GM12878 (cell line): Measurements from ENCODE around the gene BRAT1. TPM values are rescaled to one million over a fixed set of nuclear protein-coding genes. Genes with fewer than 3 reads are reported as not detected.

Source experiments
- ATAC-seq: fragments of 200-7000 bp; cut with Tn5 transposase; 3 replicates; pipeline ENCODE4 v1.9.1; 2020; ENCODE audit warnings: mild to moderate bottlenecking, moderate library complexity
- BruUV-seq: library from RNA; stranded (reverse); fragments of 400-500 nt; replicated peaks from 2 replicates; lab custom pipeline; 2021; lab: Mats Ljungman, UMichigan
- CTCF ChIA-PET: fragments of 300-600 bp; sonication (Branson Sonifier 250); formaldehyde crosslinking; extraction: SDS; loops from one replicate; lab custom pipeline; 2021; ENCODE audit warnings: inconsistent platforms; lab: Yijun Ruan, JAX
- POLR2A ChIA-PET: fragments of 350-600 bp; formaldehyde crosslinking; extraction: SDS; loops from one replicate; lab custom pipeline; 2021; ENCODE audit warnings: inconsistent platforms; lab: Charles Lee
- RAD21 ChIA-PET: fragments of 300-600 bp; sonication (Branson Sonifier 250); formaldehyde crosslinking; loops from one replicate; lab custom pipeline; 2023; ENCODE audit warnings: antibody characterized with exemption; ENCODE audit not compliant: unreplicated experiment; lab: Charles Lee
- SMC1A ChIA-PET: fragments of 300-600 bp; sonication (Branson Sonifier 250); formaldehyde crosslinking; loops from one replicate; lab custom pipeline; 2023; ENCODE audit not compliant: unreplicated experiment, uncharacterized antibody; lab: Charles Lee
- DNase-seq: peaks from one replicate; pipeline ENCODE4 v3.0.0-alpha.2; 2011; ENCODE audit warnings: low read depth, low spot score
- FAIRE-seq: peaks from 3 replicates; lab custom pipeline; 2011; peaks lifted over from hg19 to GRCh38; lab: Jason Lieb, UNC
- H2AFZ ChIP-seq: 2 replicates; pipeline ENCODE4 v1.6.0; 2011; ENCODE audit warnings: low read depth, low read length, control low read depth; ENCODE audit not compliant: control insufficient read depth
- H3K27ac ChIP-seq: 2 replicates; pipeline ENCODE4 v1.5.1; 2011; ENCODE audit warnings: control low read depth; ENCODE audit not compliant: control insufficient read depth, insufficient read depth
- H3K27me3 ChIP-seq, 2 experiments: replicated peaks in 1 of 2; 2 replicates each; pipeline versions ENCODE4 v1.6.0 to v1.6.1; 2011; ENCODE audit warnings: low read length in 1 of 2; ENCODE audit not compliant: control insufficient read depth in 2 of 2, insufficient read depth in 2 of 2
- H3K36me3 ChIP-seq, 2 experiments: 2 replicates each; pipeline ENCODE4 v1.5.1; 2011; ENCODE audit warnings: low read length in 1 of 2; ENCODE audit not compliant: control insufficient read depth in 2 of 2, insufficient read depth in 2 of 2
- H3K4me1 ChIP-seq: 2 replicates; pipeline ENCODE4 v1.6.1; 2011; ENCODE audit warnings: mild to moderate bottlenecking, low read length, moderate library complexity, mixed read lengths; ENCODE audit not compliant: control insufficient read depth, insufficient read depth
- H3K4me2 ChIP-seq: 2 replicates; pipeline ENCODE4 v1.6.0; 2011; ENCODE audit warnings: control low read depth; ENCODE audit not compliant: control insufficient read depth, insufficient read depth
- H3K4me3 ChIP-seq: fragments of 200-600 bp; sonication (generic); 2 replicates; pipeline ENCODE4 v1.5.1; 2016
- H3K79me2 ChIP-seq: 2 replicates; pipeline ENCODE4 v1.6.0; 2011; ENCODE audit warnings: low read length; ENCODE audit not compliant: control insufficient read depth, insufficient read depth
- H3K9ac ChIP-seq: 2 replicates; pipeline ENCODE4 v1.8.0; 2011; ENCODE audit warnings: low read length, control low read depth, mixed read lengths; ENCODE audit not compliant: control insufficient read depth, insufficient read depth
- H3K9me3 ChIP-seq: replicated peaks from 3 replicates; pipeline ENCODE4 v1.5.1; 2011; ENCODE audit warnings: mild to moderate bottlenecking, low read length; ENCODE audit not compliant: control insufficient read depth, insufficient read depth
- H4K20me1 ChIP-seq: 2 replicates; pipeline ENCODE4 v1.6.0; 2011; ENCODE audit not compliant: control insufficient read depth, insufficient read depth
- BACH1 ChIP-seq: fragments of 450-650 bp; IDR thresholded peaks from 2 replicates; pipeline ENCODE4 v1.6.1; 2017; ENCODE audit warnings: mild to moderate bottlenecking, borderline replicate concordance
- CEBPZ ChIP-seq: fragments of 150-350 bp; IDR thresholded peaks from 2 replicates; pipeline ENCODE4 v1.6.1; 2016; ENCODE audit warnings: low read depth, low read length
- DPF2 ChIP-seq: fragments of 450-650 bp; IDR thresholded peaks from 2 replicates; pipeline ENCODE4 v1.6.1; 2017; ENCODE audit warnings: mild to moderate bottlenecking
- EED ChIP-seq: sonication (generic); IDR thresholded peaks from 2 replicates; pipeline ENCODE4 v1.6.1; 2016; ENCODE audit warnings: antibody characterized with exemption, low read depth
- FOS ChIP-seq: IDR thresholded peaks from 3 replicates; pipeline ENCODE4 v1.6.1; 2011; ENCODE audit warnings: borderline replicate concordance; ENCODE audit not compliant: insufficient read length; ENCODE audit errors: extremely low read depth
- MEF2B ChIP-seq: fragments of 450-650 bp; IDR thresholded peaks from 2 replicates; pipeline ENCODE4 v1.6.1; 2018; ENCODE audit warnings: mild to moderate bottlenecking, moderate library complexity; ENCODE audit not compliant: partially characterized antibody, poor library complexity, severe bottlenecking
- NFYA ChIP-seq: IDR thresholded peaks from 2 replicates; pipeline ENCODE4 v1.6.1; 2011; ENCODE audit warnings: low read depth, mild to moderate bottlenecking, low read length, improper control_type of control experiment, borderline replicate concordance
- SMC3 ChIP-seq: IDR thresholded peaks from 2 replicates; pipeline ENCODE4 v1.6.1; 2011; ENCODE audit warnings: low read length, improper control_type of control experiment, borderline replicate concordance
- STAT3 ChIP-seq: IDR thresholded peaks from 2 replicates; pipeline ENCODE4 v1.6.1; 2011; ENCODE audit warnings: low read depth, low read length, improper control_type of control experiment
- WGBS: methylation state at CpG from one replicate; pipeline ENCODE4 v1.1.6; 2016; ENCODE audit warnings: low lambda C conversion rate; ENCODE audit not compliant: insufficient replicate concordance, insufficient coverage; ENCODE audit errors: missing lambda C conversion rate; 5-methylcytosine and 5-hydroxymethylcytosine counted together
- in situ Hi-C: fragments of 300-500 bp; cut with MboI; formaldehyde crosslinking; loops from 9 replicates; pipeline ENCODE4 v1.14.3; 2018; ENCODE audit warnings: mixed read lengths
- intact Hi-C: fragments of 100-400 bp; cut with micrococcal nuclease; formaldehyde crosslinking; loops from one replicate; pipeline ENCODE4 v1.14.2; 2022; ENCODE audit not compliant: unreplicated experiment
- polyA plus RNA-seq, 11 experiments: library from polyadenylated mRNA; depleted of rRNA in 4 of 11; unstranded in 6 of 11; stranded (reverse) in 5 of 11; fragments of >200 nt; fragmentation: Nextera tagmentation in 4 of 11; fragmentation: Illumina TruSeq in 1 of 11; extraction: Ambion mirVana in 4 of 11; extraction: Trizol in 1 of 11; gene quantifications; 1 replicate in 1 of 11; 2 replicates in 10 of 11; pipeline versions ENCODE4 v1.2.1 to v1.2.3, GENCODE V29; 2011 to 2016; ENCODE audit warnings: inconsistent platforms in 2 of 11, missing spikeins in 2 of 11, low read depth in 1 of 11
- total RNA-seq, 4 experiments: library from RNA; depleted of rRNA in 3 of 4; stranded (reverse); fragments of >200 nt in 3 of 4; fragmentation: Illumina TruSeq in 1 of 4; extraction: Trizol in 1 of 4; gene quantifications; 2 replicates each; pipeline versions ENCODE4 v1.2.1 to v1.2.3, GENCODE V29; 2013 to 2021
- TF ChIP-seq, protein P1 (sequence below): fragments of 450-650 bp; IDR thresholded peaks from 2 replicates; pipeline ENCODE4 v1.6.1; 2016; ENCODE audit warnings: mild to moderate bottlenecking, moderate library complexity, borderline replicate concordance
- TF ChIP-seq, protein P2 (sequence below): fragments of 150-350 bp; IDR thresholded peaks from 2 replicates; pipeline ENCODE4 v1.6.1; 2014; ENCODE audit warnings: mild to moderate bottlenecking, low read depth, low read length

Gene BRAT1
- total and polyA plus RNA-seq, 10 of the 15 experiments (the other 5 are each of a cell fraction or from before 2014, with no cell fraction given), result 0.13 to 53.3 (median 16.0) TPM

DNA sequence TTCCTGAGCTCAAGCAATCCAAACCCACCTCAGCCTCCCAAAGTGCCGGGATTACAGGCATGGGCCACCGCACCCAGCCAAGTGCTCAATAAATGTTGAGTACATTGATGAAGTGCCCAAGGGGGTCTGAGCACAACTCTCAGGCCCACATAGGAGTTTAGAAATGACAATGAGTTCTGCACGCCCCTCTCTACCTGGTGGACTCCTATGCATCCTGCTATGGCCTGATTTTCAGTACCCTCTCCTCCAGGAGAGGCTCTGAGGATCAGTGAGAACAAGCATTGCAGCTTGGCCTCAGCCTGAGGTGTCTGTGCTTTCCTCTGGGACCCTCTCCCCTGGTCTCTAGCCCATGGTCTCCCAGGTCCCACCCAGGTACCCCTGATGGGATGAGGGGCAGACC is 58.3 kb downstream of the BRAT1 start:
- Histone ChIP-seq H3K9ac (no peak overlapping the region), H3K4me2 (no peak overlapping the region), H4K20me1 (no peaks in the 10 kb centered on the region), H3K4me3 (no peak overlapping the region), H3K4me1 (no peaks in the 10 kb centered on the region), H3K9me3 (no peaks in the 10 kb centered on the region), H3K36me3 (no peaks in the 10 kb centered on the region), H3K27me3 (peaks cover 0 to 1% of the 10 kb centered on the region in 2 experiments; a peak in 1 of 4 replicates), H3K79me2 (no peaks in the 10 kb centered on the region), H2AFZ (no peak overlapping the region), H3K27ac (no peak overlapping the region)
- ATAC-seq, result no peak
- ChIA-PET RAD21 (no interaction called here), SMC1A (no interaction called here), POLR2A (no interaction called here), CTCF (no interaction called here)
- intact Hi-C loops (no loop called here), in situ Hi-C loops (no loop called here)
- WGBS, result 66% methylated on average over 3 of the region's 3 CpGs
- no peak for DNase-seq
- BruUV-seq, result no TSS peak
- no peak for FAIRE-seq
- TF ChIP-seq DPF2, result no peak
- no peak for TF ChIP-seq STAT3
- TF ChIP-seq FOS, result no peak
- no peak for TF ChIP-seq MEF2B
- no peak for TF ChIP-seq NFYA
- no peak for TF ChIP-seq BACH1
- TF ChIP-seq CEBPZ, result no peak
- no peak for TF ChIP-seq SMC3
- no peak for TF ChIP-seq EED
- TF ChIP-seq, protein P1, sequence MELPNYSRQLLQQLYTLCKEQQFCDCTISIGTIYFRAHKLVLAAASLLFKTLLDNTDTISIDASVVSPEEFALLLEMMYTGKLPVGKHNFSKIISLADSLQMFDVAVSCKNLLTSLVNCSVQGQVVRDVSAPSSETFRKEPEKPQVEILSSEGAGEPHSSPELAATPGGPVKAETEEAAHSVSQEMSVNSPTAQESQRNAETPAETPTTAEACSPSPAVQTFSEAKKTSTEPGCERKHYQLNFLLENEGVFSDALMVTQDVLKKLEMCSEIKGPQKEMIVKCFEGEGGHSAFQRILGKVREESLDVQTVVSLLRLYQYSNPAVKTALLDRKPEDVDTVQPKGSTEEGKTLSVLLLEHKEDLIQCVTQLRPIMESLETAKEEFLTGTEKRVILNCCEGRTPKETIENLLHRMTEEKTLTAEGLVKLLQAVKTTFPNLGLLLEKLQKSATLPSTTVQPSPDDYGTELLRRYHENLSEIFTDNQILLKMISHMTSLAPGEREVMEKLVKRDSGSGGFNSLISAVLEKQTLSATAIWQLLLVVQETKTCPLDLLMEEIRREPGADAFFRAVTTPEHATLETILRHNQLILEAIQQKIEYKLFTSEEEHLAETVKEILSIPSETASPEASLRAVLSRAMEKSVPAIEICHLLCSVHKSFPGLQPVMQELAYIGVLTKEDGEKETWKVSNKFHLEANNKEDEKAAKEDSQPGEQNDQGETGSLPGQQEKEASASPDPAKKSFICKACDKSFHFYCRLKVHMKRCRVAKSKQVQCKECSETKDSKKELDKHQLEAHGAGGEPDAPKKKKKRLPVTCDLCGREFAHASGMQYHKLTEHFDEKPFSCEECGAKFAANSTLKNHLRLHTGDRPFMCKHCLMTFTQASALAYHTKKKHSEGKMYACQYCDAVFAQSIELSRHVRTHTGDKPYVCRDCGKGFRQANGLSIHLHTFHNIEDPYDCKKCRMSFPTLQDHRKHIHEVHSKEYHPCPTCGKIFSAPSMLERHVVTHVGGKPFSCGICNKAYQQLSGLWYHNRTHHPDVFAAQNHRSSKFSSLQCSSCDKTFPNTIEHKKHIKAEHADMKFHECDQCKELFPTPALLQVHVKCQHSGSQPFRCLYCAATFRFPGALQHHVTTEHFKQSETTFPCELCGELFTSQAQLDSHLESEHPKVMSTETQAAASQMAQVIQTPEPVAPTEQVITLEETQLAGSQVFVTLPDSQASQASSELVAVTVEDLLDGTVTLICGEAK, result no peak
- TF ChIP-seq, protein P2, sequence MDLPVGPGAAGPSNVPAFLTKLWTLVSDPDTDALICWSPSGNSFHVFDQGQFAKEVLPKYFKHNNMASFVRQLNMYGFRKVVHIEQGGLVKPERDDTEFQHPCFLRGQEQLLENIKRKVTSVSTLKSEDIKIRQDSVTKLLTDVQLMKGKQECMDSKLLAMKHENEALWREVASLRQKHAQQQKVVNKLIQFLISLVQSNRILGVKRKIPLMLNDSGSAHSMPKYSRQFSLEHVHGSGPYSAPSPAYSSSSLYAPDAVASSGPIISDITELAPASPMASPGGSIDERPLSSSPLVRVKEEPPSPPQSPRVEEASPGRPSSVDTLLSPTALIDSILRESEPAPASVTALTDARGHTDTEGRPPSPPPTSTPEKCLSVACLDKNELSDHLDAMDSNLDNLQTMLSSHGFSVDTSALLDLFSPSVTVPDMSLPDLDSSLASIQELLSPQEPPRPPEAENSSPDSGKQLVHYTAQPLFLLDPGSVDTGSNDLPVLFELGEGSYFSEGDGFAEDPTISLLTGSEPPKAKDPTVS, result no peak
